Measurements from ENCODE around the gene SNU13.
"Not testable (repeated sequence)": the region's sequence is repeated elsewhere in the genome, so short reads cannot be mapped to it uniquely, and the experiment has no call there.

The SNU13 gene

GRCh38 chr22:41681616-41682015, 7.1 kb downstream of the SNU13 start:
- DNase-seq (ENCODE audit: low read depth), result peak; percentile 43

- DNase-seq (ENCODE audit: low read depth), result no peak
Observed at GRCh38 chr22:41676134-41676533, 12.5 kb downstream of the SNU13 start.

DNA sequence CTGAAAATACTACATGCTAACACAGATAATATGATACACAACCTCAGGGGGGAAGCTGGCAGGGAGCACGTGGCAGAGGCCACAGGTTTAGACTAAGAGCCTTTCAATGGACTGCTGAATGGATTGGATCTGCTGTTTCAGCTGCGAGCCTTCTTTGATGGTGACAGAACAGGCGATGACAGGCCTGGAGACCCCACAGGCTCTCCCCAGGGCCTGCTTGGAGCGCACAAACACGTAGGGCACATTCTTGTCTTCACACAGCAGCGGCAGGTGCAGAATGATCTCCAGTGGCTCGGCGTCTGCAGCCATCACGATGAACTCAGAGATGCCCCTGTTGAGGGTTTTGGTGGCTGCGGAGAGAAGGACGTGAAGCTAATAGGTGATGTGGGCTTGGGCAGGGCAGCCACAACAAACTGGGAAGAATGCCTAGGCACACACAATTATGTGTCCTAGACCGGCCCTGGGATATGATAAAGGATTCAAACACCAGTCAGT, 13.8 kb downstream of the SNU13 start:
- DNase-seq (ENCODE audit: low read depth), result no peak

DNA sequence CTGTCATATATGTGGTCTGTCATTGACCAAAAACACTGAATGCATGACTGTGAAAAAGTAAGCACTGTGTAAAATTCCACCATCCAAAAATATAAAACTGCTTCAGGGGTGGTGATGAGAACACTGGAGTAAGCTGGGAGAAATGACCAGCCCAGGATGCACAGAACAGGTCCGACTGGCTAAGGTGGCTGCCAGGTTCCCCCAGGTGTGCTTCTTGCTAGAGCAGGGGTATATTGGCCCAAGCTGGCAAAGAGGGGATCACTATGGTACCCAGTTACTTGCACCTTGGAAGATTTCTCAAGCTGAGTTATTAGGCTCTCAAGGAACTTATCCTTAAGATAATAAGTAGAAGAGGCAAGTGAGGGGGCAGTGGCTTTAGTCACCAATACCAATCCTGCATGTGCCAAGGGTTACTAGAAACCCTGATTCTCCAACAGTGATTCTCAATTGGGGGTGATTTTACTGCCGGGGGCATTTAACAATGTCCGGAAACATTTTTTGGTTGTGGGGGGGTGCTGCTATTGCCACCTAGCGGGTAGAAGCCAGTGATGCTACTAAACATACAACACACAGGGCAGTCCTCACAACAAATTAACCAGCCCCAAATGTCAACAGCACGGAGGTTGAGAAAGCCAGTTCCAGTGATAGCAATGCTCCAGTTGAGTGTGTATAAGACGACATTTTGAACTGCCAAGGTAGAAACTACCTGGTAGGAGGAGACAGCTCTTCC, 15.7 kb downstream of the SNU13 start:
- no peak for DNase-seq (ENCODE audit: low read depth)

- DNase-seq (ENCODE audit: low read depth), result not testable (repeated sequence)
Observed at GRCh38 chr22:41672096-41672495, 16.6 kb downstream of the SNU13 start.

GRCh38 chr22:41668971-41669911, 19.4 kb downstream of the SNU13 start:
- peak; percentile 93 for DNase-seq (ENCODE audit: low read depth)

GRCh38 chr22:41664951-41665350, 23.7 kb downstream of the SNU13 start:
- no peak for DNase-seq (ENCODE audit: low read depth)

DNA sequence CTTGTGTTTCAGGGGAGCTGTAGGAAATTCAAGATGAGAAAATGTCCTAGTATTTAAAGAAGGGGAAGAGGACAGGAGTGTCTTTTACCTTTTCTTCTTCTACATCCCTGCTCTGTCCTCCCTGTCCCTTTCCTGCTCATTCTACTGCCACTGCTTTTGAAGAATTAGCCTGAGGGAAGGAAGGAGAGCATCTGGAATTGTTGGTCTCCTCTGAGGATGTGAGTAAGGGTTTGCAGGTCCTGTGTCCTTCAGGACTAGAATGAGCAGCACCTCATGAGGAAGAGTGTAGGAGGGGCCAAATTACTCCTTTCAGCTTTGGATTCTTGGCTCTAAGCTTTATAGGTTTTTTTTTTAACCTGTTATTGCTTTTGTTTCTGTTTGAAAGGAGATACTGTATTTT, 24.2 kb downstream of the SNU13 start:
- DNase-seq (ENCODE audit: low read depth), result no peak

GRCh38 chr22:41663594-41663993, 25.1 kb downstream of the SNU13 start:
- DNase-seq (ENCODE audit: low read depth), result not testable (repeated sequence)

GRCh38 chr22:41661713-41662112, 27.0 kb downstream of the SNU13 start:
- no peak for DNase-seq (ENCODE audit: low read depth)

GRCh38 chr22:41661088-41661487, 27.6 kb downstream of the SNU13 start:
- peak; percentile 26 for DNase-seq (ENCODE audit: low read depth)

GRCh38 chr22:41660416-41660815, 28.3 kb downstream of the SNU13 start:
- peak; percentile 80 for DNase-seq (ENCODE audit: low read depth)

DNA sequence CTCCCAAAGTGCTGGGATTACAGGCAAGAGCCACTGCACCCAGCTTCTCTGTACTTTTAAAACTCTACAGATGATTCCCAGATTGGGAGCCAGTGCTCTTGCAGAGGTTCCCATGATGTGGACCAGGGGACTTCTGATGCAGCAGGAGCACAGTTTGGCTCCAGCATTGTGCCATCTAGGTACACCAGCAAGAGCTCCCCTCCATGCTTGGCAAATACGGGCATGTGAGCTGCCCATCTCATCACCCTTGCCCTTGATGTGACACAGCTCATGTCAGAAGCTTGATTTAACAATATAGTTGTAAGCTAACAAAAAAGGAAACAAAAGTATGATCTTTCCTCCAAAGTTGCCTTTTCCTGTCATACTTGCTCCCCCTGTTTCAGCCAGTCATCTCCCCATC, 28.7 kb downstream of the SNU13 start:
- no peak for DNase-seq (ENCODE audit: low read depth)

GRCh38 chr22:41658869-41659268, 29.8 kb downstream of the SNU13 start:
- no peak for DNase-seq (ENCODE audit: low read depth)

- no peak for DNase-seq (ENCODE audit: low read depth)
Observed at GRCh38 chr22:41657709-41658108, 31.0 kb downstream of the SNU13 start.

GRCh38 chr22:41656556-41656955, 32.1 kb downstream of the SNU13 start:
- no peak for DNase-seq (ENCODE audit: low read depth)

DNA sequence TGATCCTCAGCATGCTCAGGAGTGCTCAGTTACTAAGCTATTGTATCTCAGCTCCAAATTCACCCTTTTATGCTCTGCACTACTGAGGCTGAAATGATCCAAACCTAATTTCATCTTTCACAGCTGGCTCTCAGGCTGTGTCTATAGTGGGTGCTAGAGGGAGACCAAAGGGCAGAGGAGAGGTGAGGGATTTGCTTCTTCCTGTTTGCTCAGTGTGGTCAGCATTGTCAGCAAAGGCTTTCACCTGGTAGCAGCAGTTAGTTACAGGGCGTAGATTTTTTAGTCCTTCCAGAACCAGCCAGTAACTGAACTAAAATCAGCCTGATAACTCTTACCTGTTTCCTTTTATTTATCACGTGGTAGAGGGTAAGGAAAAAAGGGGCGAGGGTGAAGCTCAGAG, 34.3 kb downstream of the SNU13 start:
- no peak for DNase-seq (ENCODE audit: low read depth)

DNA sequence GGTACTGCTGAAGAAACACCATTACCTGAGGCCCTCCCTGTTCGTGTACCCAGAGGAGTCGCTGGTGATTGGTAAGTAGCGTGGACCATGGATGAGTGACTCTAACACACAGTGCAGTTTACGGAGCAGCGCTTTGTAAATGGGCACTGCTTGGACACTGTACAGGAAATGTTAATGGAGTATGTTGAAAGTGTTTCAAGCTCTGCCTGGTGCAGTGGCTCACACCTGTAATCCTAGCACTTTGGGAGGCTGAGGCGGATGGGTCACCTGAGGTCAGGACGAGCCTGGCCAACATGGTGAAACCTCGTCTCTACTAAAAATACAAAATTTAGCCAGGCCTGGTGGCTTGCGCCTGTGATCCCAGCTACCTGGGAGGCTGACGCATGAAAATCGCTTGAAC, 37.8 kb downstream of the SNU13 start:
- DNase-seq (ENCODE audit: low read depth), result no peak

DNA sequence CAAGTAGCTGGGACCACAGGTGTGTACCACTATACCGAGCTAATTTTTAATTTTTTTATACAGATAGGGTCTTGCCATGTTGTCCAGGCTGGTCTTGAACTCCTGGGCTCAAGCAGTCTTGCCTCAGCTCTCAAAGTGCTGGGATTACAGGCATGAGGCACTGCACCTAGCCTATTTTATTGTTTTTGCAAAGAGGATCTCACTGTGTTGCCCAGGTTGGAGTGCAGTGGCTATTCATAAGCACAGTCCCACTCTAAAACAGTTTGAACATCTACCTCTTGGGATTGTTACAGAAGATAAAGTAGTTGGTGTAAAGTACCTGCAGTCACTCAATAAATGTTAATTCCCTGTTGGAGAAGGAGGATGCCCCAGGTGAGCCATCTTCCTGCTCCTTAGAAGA, 38.4 kb downstream of the SNU13 start:
- DNase-seq (ENCODE audit: low read depth), result no peak

DNA sequence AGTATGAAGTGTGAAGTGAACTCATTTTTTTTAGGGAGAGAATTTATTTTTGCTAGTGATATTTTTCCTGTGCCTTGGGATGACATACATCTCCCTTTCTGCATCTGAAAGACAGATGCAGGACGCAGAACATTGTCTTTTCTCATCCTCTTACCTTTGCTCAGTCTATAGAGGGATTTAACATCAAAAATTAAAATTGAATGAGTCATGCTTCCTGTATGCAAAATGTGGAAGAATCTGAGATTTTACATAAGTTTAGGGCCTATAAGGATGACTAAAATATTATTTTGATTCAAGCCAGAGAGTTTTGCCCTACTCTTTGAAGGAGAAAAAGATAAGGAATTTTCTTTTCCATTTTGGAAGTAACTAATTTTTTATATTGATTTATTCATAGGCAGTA, 40.2 kb downstream of the SNU13 start:
- DNase-seq (ENCODE audit: low read depth), result no peak

DNA sequence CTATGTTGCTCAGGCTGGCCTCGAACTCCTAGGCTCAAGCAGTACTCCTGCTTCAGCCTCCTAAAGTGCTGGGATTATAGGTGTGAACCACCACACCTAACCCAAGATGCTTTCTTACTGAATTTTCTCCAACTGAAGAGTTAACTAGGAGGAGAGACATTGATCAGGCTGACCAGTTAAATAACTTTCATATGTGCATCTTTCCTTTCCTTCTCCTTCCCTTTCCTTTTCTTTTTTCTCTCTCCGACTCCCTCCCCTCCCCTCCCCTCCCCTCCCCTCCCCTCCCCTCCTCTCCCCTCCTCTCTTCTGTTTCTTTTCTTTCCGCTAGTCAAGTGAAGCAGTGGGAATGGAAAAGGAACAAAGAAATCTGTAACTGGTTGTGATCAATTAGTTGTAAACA, 40.9 kb downstream of the SNU13 start:
- no peak for DNase-seq (ENCODE audit: low read depth)

- no peak for DNase-seq (ENCODE audit: low read depth)
Observed at GRCh38 chr22:41642331-41643110, 46.1 kb downstream of the SNU13 start.

Measured in amniotic epithelial cell (primary cell).